K562 (cell line): Measurements from ENCODE around the gene DESI2. TPM values are rescaled to one million over a fixed set of nuclear protein-coding genes. Genes with fewer than 3 reads are reported as not detected.

Experiments used
- HMG20B ChIP-seq: fragments of 250-450 bp; sonication (Bioruptor Pico); IDR thresholded peaks from 2 replicates; pipeline ENCODE4 v1.5.0; 2021; ENCODE audit warnings: mild to moderate bottlenecking
- IRF1 ChIP-seq: sonication (generic); formaldehyde crosslinking; IDR thresholded peaks from 2 replicates; pipeline ENCODE4 v1.8.0; 2022; ENCODE audit warnings: missing genetic modification reagents, mild to moderate bottlenecking, borderline replicate concordance
- MTA2 ChIP-seq: fragments of 450-650 bp; IDR thresholded peaks from 2 replicates; pipeline ENCODE4 v1.6.1; 2016; ENCODE audit warnings: low read depth
- NELFE ChIP-seq: IDR thresholded peaks from 2 replicates; pipeline ENCODE4 v1.6.1; 2011; ENCODE audit warnings: mild to moderate bottlenecking; ENCODE audit not compliant: insufficient read depth, insufficient read length
- RCOR1 ChIP-seq, 2 experiments: IDR thresholded peaks; 2 replicates each; pipeline ENCODE4 v1.6.1; 2012; ENCODE audit warnings: low read depth in 2 of 2, low read length in 2 of 2, borderline replicate concordance in 1 of 2, improper control_type of control experiment in 1 of 2
- STAT5B ChIP-seq: fragments of 250-450 bp; sonication (Bioruptor Pico); IDR thresholded peaks from 2 replicates; pipeline ENCODE4 v1.8.0; 2021; ENCODE audit warnings: mild to moderate bottlenecking, inconsistent platforms
- ZNF592 ChIP-seq: fragments of 450-650 bp; IDR thresholded peaks from 2 replicates; pipeline ENCODE4 v1.6.1; 2017; ENCODE audit warnings: antibody characterized with exemption, mild to moderate bottlenecking
- polyA plus RNA-seq, 8 experiments: library from polyadenylated mRNA; depleted of rRNA in 4 of 8; stranded (reverse) in 5 of 8; unstranded in 3 of 8; fragments of >200 nt; fragmentation: Nextera tagmentation in 2 of 8; fragmentation: Illumina TruSeq in 1 of 8; extraction: Ambion mirVana in 2 of 8; extraction: Trizol in 1 of 8; gene quantifications; 2 replicates each; pipeline versions ENCODE4 v1.2.1 to v1.2.3, GENCODE V29; 2011 to 2014; ENCODE audit warnings: inconsistent platforms in 1 of 8, missing spikeins in 1 of 8
- total RNA-seq, 7 experiments: library from RNA; depleted of rRNA in 6 of 7; stranded (reverse); fragments of >200 nt in 6 of 7; fragmentation: Illumina TruSeq in 2 of 7; extraction: Trizol in 2 of 7; gene quantifications; 2 replicates each; pipeline versions ENCODE4 v1.2.1 to v1.2.3, GENCODE V29; 2011 to 2021; ENCODE audit warnings: low replicate concordance in 1 of 7

The DESI2 gene
- total and polyA plus RNA-seq, 9 of the 15 experiments (the other 6 are each of a cell fraction or from before 2014, with no cell fraction given) = 17.4 to 59.4 (median 38.4) TPM

GRCh38 chr1:244678697-244679096 lies 25.8 kb downstream of the DESI2 start (continued):
- TF ChIP-seq RCOR1 (IDR thresholded peaks at IDR 0.05; ENCODE audit: borderline replicate concordance in 1 of 2, low read depth in 2 of 2, low read length in 2 of 2) = no peak
- TF ChIP-seq IRF1 = no peak
- no peak for TF ChIP-seq STAT5B
- no peak for TF ChIP-seq MTA2
- no peak for TF ChIP-seq NELFE
- no peak for TF ChIP-seq HMG20B (CRISPR knock-in tag)
- no peak for TF ChIP-seq ZNF592
